ENCODE measurements around the gene AGPAT4.

- no peak for TF ChIP-seq EZH2 (optimal IDR thresholded peaks at IDR 0.05; ENCODE audit: low read depth, low read length)
- no peak for TF ChIP-seq CTCF (IDR thresholded peaks at IDR 0.05; ENCODE audit: low read length)
- TF ChIP-seq EZH2phosphoT487 (IDR thresholded peaks at IDR 0.05; ENCODE audit: low read length), result no peak
Observed at GRCh38 chr6:161195386-161195785, 78.5 kb downstream of the AGPAT4 start.
